ENCODE results near the gene ACKR3. TPM values are rescaled to one million over a fixed set of nuclear protein-coding genes. Genes with fewer than 3 reads are reported as not detected.

The ACKR3 gene
- total and polyA plus RNA-seq, 2 donors = 7.1 to 13.9 TPM

- Histone ChIP-seq H3K4me3 (ENCODE audit: low read length in 2 of 2) (no peak overlapping the region), H3K27ac (ENCODE audit: low read depth in 1 of 2, low read length in 1 of 2) (no peak overlapping the region), H3K9me3 (ENCODE audit: control insufficient read depth in 2 of 2, insufficient read depth in 1 of 2, low read length in 1 of 2) (no peaks in the 10 kb centered on the region), H3K27me3 (ENCODE audit: control insufficient read depth in 2 of 2, insufficient read depth in 1 of 2, low read length in 1 of 2) (no peaks in the 10 kb centered on the region), H3K36me3 (ENCODE audit: control insufficient read depth in 2 of 2, insufficient read depth in 2 of 2, low read length in 1 of 2) (no peaks in the 10 kb centered on the region), H3K4me1 (ENCODE audit: control insufficient read depth in 2 of 2, insufficient read depth in 2 of 2, low read length in 2 of 2) (no peaks in the 10 kb centered on the region)
- DNase-seq (ENCODE audit: low read depth in 6 of 9, low spot score in 9 of 9) = no peak
- 94% methylated on average over 10 of the region's 10 CpGs for WGBS
Measured at GRCh38 chr2:236623816-236624215, 54.2 kb downstream of the ACKR3 start.

- Histone ChIP-seq H3K27ac (ENCODE audit: low read depth in 1 of 2, low read length in 1 of 2) (no peak overlapping the region), H3K27me3 (ENCODE audit: control insufficient read depth in 2 of 2, insufficient read depth in 1 of 2, low read length in 1 of 2) (no peaks in the 10 kb centered on the region), H3K4me1 (ENCODE audit: control insufficient read depth in 2 of 2, insufficient read depth in 2 of 2, low read length in 2 of 2) (no peaks in the 10 kb centered on the region), H3K9me3 (ENCODE audit: control insufficient read depth in 2 of 2, insufficient read depth in 1 of 2, low read length in 1 of 2) (no peaks in the 10 kb centered on the region), H3K4me3 (ENCODE audit: low read length in 2 of 2) (no peak overlapping the region), H3K36me3 (ENCODE audit: control insufficient read depth in 2 of 2, insufficient read depth in 2 of 2, low read length in 1 of 2) (no peaks in the 10 kb centered on the region)
- no peak for DNase-seq (ENCODE audit: low read depth in 6 of 9, low spot score in 9 of 9)
- 97% methylated on average over 10 of the region's 10 CpGs for WGBS
Measured at GRCh38 chr2:236625156-236625690, 55.6 kb downstream of the ACKR3 start.

- no peaks in the 10 kb centered on the region for H3K27me3 ChIP-seq (ENCODE audit: control insufficient read depth in 2 of 2, insufficient read depth in 1 of 2, low read length in 1 of 2)
- DNase-seq (ENCODE audit: low read depth in 6 of 9, low spot score in 9 of 9) = no peak
- WGBS = 87% methylated on average over 20 of the region's 20 CpGs
- no peaks in the 10 kb centered on the region for H3K4me1 ChIP-seq (ENCODE audit: control insufficient read depth in 2 of 2, insufficient read depth in 2 of 2, low read length in 2 of 2)
- no peak overlapping the region for H3K27ac ChIP-seq (ENCODE audit: low read depth in 1 of 2, low read length in 1 of 2)
- H3K9me3 ChIP-seq (ENCODE audit: control insufficient read depth in 2 of 2, insufficient read depth in 1 of 2, low read length in 1 of 2) = no peaks in the 10 kb centered on the region
- no peaks in the 10 kb centered on the region for H3K36me3 ChIP-seq (ENCODE audit: control insufficient read depth in 2 of 2, insufficient read depth in 2 of 2, low read length in 1 of 2)
- H3K4me3 ChIP-seq (ENCODE audit: low read length in 2 of 2) = no peak overlapping the region
Measured at GRCh38 chr2:236626391-236627150, 56.9 kb downstream of the ACKR3 start.

- no peaks in the 10 kb centered on the region for H3K27me3 ChIP-seq (ENCODE audit: control insufficient read depth in 2 of 2, insufficient read depth in 1 of 2, low read length in 1 of 2)
- H3K27ac ChIP-seq (ENCODE audit: low read depth in 1 of 2, low read length in 1 of 2) = no peak overlapping the region
- H3K4me1 ChIP-seq (ENCODE audit: control insufficient read depth in 2 of 2, insufficient read depth in 2 of 2, low read length in 2 of 2) = no peaks in the 10 kb centered on the region
- no peaks in the 10 kb centered on the region for H3K36me3 ChIP-seq (ENCODE audit: control insufficient read depth in 2 of 2, insufficient read depth in 2 of 2, low read length in 1 of 2)
- no peak for DNase-seq (ENCODE audit: low read depth in 6 of 9, low spot score in 9 of 9)
- H3K4me3 ChIP-seq (ENCODE audit: low read length in 2 of 2) = no peak overlapping the region
- 97% methylated on average over 11 of the region's 11 CpGs for WGBS
- no peaks in the 10 kb centered on the region for H3K9me3 ChIP-seq (ENCODE audit: control insufficient read depth in 2 of 2, insufficient read depth in 1 of 2, low read length in 1 of 2)
Measured at GRCh38 chr2:236627193-236627592, 57.6 kb downstream of the ACKR3 start.

- WGBS = 95% methylated on average over 6 of the region's 6 CpGs
- H3K4me1 ChIP-seq (ENCODE audit: control insufficient read depth in 2 of 2, insufficient read depth in 2 of 2, low read length in 2 of 2) = no peaks in the 10 kb centered on the region
- no peaks in the 10 kb centered on the region for H3K9me3 ChIP-seq (ENCODE audit: control insufficient read depth in 2 of 2, insufficient read depth in 1 of 2, low read length in 1 of 2)
- no peak overlapping the region for H3K4me3 ChIP-seq (ENCODE audit: low read length in 2 of 2)
- no peaks in the 10 kb centered on the region for H3K27me3 ChIP-seq (ENCODE audit: control insufficient read depth in 2 of 2, insufficient read depth in 1 of 2, low read length in 1 of 2)
- no peaks in the 10 kb centered on the region for H3K36me3 ChIP-seq (ENCODE audit: control insufficient read depth in 2 of 2, insufficient read depth in 2 of 2, low read length in 1 of 2)
- DNase-seq (ENCODE audit: low read depth in 6 of 9, low spot score in 9 of 9) = no peak
- no peak overlapping the region for H3K27ac ChIP-seq (ENCODE audit: low read depth in 1 of 2, low read length in 1 of 2)
Measured at GRCh38 chr2:236627841-236628240, 58.2 kb downstream of the ACKR3 start.

GRCh38 chr2:236628256-236628901 lies 58.8 kb downstream of the ACKR3 start:
- DNase-seq (ENCODE audit: low read depth in 6 of 9, low spot score in 9 of 9) = no peak
- no peak overlapping the region for H3K27ac ChIP-seq (ENCODE audit: low read depth in 1 of 2, low read length in 1 of 2)
- no peaks in the 10 kb centered on the region for H3K36me3 ChIP-seq (ENCODE audit: control insufficient read depth in 2 of 2, insufficient read depth in 2 of 2, low read length in 1 of 2)
- H3K4me1 ChIP-seq (ENCODE audit: control insufficient read depth in 2 of 2, insufficient read depth in 2 of 2, low read length in 2 of 2) = no peaks in the 10 kb centered on the region
- 98% methylated on average over 15 of the region's 15 CpGs for WGBS
- no peaks in the 10 kb centered on the region for H3K9me3 ChIP-seq (ENCODE audit: control insufficient read depth in 2 of 2, insufficient read depth in 1 of 2, low read length in 1 of 2)
- no peak overlapping the region for H3K4me3 ChIP-seq (ENCODE audit: low read length in 2 of 2)
- H3K27me3 ChIP-seq (ENCODE audit: control insufficient read depth in 2 of 2, insufficient read depth in 1 of 2, low read length in 1 of 2) = peaks cover 0 to 2% of the 10 kb centered on the region in 2 donors

- DNase-seq (ENCODE audit: low read depth in 6 of 9, low spot score in 9 of 9) = no peak
- no peak overlapping the region for H3K27ac ChIP-seq (ENCODE audit: low read depth in 1 of 2, low read length in 1 of 2)
Measured at GRCh38 chr2:236628981-236629605, 59.5 kb downstream of the ACKR3 start.

GRCh38 chr2:236629961-236630872 lies 60.6 kb downstream of the ACKR3 start:
- WGBS = 97% methylated on average over 16 of the region's 16 CpGs
- Histone ChIP-seq H3K36me3 (ENCODE audit: control insufficient read depth in 2 of 2, insufficient read depth in 2 of 2, low read length in 1 of 2) (no peaks in the 10 kb centered on the region), H3K4me1 (ENCODE audit: control insufficient read depth in 2 of 2, insufficient read depth in 2 of 2, low read length in 2 of 2) (no peaks in the 10 kb centered on the region), H3K9me3 (ENCODE audit: control insufficient read depth in 2 of 2, insufficient read depth in 1 of 2, low read length in 1 of 2) (no peaks in the 10 kb centered on the region), H3K27me3 (ENCODE audit: control insufficient read depth in 2 of 2, insufficient read depth in 1 of 2, low read length in 1 of 2) (peaks cover 0 to 2% of the 10 kb centered on the region in 2 donors), H3K27ac (ENCODE audit: low read depth in 1 of 2, low read length in 1 of 2) (no peak overlapping the region), H3K4me3 (ENCODE audit: low read length in 2 of 2) (no peak overlapping the region)
- DNase-seq (ENCODE audit: low read depth in 6 of 9, low spot score in 9 of 9) = no peak

More at GRCh38 chr2:236628981-236629605, 59.5 kb downstream of the ACKR3 start:
- H3K36me3 ChIP-seq (ENCODE audit: control insufficient read depth in 2 of 2, insufficient read depth in 2 of 2, low read length in 1 of 2) = no peaks in the 10 kb centered on the region
- H3K4me3 ChIP-seq (ENCODE audit: low read length in 2 of 2) = no peak overlapping the region
- 78% methylated on average over 11 of the region's 11 CpGs for WGBS
- peaks cover 0 to 2% of the 10 kb centered on the region in 2 donors for H3K27me3 ChIP-seq (ENCODE audit: control insufficient read depth in 2 of 2, insufficient read depth in 1 of 2, low read length in 1 of 2)
- no peaks in the 10 kb centered on the region for H3K4me1 ChIP-seq (ENCODE audit: control insufficient read depth in 2 of 2, insufficient read depth in 2 of 2, low read length in 2 of 2)
- H3K9me3 ChIP-seq (ENCODE audit: control insufficient read depth in 2 of 2, insufficient read depth in 1 of 2, low read length in 1 of 2) = no peaks in the 10 kb centered on the region

All from thymus (tissue), 11 donors.